ENCODE results near the gene TRIM68. TPM values are rescaled to one million over a fixed set of nuclear protein-coding genes. Genes with fewer than 3 reads are reported as not detected.

The TRIM68 gene
- polyA plus RNA-seq, 1 experiment, result 6.4 TPM

DNA sequence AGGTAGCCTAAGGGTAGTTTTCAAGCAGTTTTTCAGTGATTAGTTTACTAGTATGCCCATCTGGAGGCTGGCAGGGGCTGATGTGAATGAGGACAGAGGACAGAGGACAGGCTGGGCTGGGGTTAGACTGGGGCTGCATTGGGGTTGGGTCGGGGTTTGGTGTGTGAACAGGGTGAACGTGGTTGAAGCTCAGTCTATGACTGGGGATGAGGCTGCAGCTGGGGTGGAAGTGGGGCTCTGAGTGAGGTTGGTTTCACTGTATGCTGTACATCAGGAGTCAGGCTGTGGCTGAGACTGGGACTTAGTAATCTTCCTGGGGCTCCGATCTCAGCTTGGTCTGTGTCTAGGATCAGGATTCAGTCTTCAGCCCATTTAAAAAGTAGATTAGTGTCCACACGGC lies 36.2 kb upstream of the TRIM68 start:
- Histone ChIP-seq H3K27ac (ENCODE audit: low read depth, low read length) (no peak overlapping the region), H3K9me3 (ENCODE audit: control insufficient read depth, insufficient read depth, low read length) (no peaks in the 10 kb centered on the region), H3K27me3 (ENCODE audit: control insufficient read depth, insufficient read depth, low read length) (no peaks in the 10 kb centered on the region), H3K4me3 (ENCODE audit: low read depth, low read length) (no peak overlapping the region)
- ChIA-PET CTCF (interaction anchor here (6.6 kb wide), 1 partner anchor 7 kb away, joined by 46 read pairs; the partner anchor contains the start of gene OR51D1), POLR2A (no interaction called here)
- DNase-seq (ENCODE audit: low read depth, low spot score), result no peak
- TF ChIP-seq, protein P1, sequence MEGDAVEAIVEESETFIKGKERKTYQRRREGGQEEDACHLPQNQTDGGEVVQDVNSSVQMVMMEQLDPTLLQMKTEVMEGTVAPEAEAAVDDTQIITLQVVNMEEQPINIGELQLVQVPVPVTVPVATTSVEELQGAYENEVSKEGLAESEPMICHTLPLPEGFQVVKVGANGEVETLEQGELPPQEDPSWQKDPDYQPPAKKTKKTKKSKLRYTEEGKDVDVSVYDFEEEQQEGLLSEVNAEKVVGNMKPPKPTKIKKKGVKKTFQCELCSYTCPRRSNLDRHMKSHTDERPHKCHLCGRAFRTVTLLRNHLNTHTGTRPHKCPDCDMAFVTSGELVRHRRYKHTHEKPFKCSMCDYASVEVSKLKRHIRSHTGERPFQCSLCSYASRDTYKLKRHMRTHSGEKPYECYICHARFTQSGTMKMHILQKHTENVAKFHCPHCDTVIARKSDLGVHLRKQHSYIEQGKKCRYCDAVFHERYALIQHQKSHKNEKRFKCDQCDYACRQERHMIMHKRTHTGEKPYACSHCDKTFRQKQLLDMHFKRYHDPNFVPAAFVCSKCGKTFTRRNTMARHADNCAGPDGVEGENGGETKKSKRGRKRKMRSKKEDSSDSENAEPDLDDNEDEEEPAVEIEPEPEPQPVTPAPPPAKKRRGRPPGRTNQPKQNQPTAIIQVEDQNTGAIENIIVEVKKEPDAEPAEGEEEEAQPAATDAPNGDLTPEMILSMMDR (IDR thresholded peaks at IDR 0.05; ENCODE audit: low read depth, low read length), result no peak

DNA sequence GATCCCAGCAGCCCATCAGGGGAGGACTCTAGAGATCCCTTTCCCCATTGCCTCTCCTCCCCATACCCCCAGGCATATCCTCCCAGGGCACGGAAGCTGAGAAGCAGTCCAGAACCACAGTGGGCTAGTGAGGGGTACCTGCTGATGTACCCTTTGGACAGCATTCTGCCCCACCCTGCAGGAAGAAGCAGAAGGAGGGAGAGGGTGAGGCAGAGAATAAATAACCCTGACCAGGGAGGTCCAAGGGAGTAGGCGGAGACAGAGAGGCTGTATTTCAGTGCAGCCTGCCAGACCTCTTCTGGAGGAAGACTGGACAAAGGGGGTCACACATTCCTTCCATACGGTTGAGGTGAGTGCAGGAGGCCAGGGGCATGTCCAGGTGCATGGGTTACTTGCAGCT lies 35.7 kb upstream of the TRIM68 start, which contains the start of gene OR51E1:
OR51E1 (plus strand) TSS at position 301 of the 400 bp plus-strand sequence. CDS start 8,545 bp downstream, outside the sequence.
- H3K27me3 ChIP-seq (ENCODE audit: control insufficient read depth, insufficient read depth, low read length), result no peaks in the 10 kb centered on the region
- CTCF ChIA-PET, result no interaction called here
- TF ChIP-seq, protein P1 (IDR thresholded peaks at IDR 0.05; ENCODE audit: low read depth, low read length), result no peak
- no peak for DNase-seq (ENCODE audit: low read depth, low spot score)
- H3K9me3 ChIP-seq (ENCODE audit: control insufficient read depth, insufficient read depth, low read length), result no peaks in the 10 kb centered on the region
- POLR2A ChIA-PET, result no interaction called here
- no peak within 1 kb of the TSS for H3K4me3 ChIP-seq (ENCODE audit: low read depth, low read length)
- H3K27ac ChIP-seq (ENCODE audit: low read depth, low read length), result no peak within 1 kb of the TSS

DNA sequence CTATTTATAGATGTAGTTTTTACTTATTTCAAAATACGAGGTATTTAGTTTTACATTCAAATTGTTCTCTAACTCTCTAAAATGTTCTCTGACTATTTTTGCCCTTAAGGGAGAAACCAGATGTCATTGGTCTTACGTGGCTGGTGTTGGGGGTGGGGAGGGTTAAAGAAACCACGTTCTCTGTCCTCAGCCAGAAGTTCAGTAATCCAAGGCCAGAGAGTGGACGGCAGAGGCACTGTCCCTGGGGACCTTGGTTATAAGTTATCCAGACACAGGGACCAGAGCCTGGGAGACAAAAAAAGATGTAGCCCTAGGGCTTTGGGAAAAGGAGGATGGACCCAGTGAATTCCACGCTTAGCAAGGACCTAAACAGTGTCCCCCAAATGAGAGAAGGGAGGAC lies 35.0 kb upstream of the TRIM68 start:
- Histone ChIP-seq H3K27me3 (ENCODE audit: control insufficient read depth, insufficient read depth, low read length) (no peaks in the 10 kb centered on the region), H3K4me3 (ENCODE audit: low read depth, low read length) (no peak overlapping the region), H3K27ac (ENCODE audit: low read depth, low read length) (no peak overlapping the region), H3K9me3 (ENCODE audit: control insufficient read depth, insufficient read depth, low read length) (no peaks in the 10 kb centered on the region)
- CTCF ChIA-PET, result interaction anchor here (0.7 kb wide), 1 partner anchor 183 kb away, joined by 3 read pairs; no protein-coding TSS in a partner anchor
- DNase-seq (ENCODE audit: low read depth, low spot score), result no peak
- TF ChIP-seq, protein P1 (IDR thresholded peaks at IDR 0.05; ENCODE audit: low read depth, low read length), result no peak
- POLR2A ChIA-PET, result no interaction called here

DNA sequence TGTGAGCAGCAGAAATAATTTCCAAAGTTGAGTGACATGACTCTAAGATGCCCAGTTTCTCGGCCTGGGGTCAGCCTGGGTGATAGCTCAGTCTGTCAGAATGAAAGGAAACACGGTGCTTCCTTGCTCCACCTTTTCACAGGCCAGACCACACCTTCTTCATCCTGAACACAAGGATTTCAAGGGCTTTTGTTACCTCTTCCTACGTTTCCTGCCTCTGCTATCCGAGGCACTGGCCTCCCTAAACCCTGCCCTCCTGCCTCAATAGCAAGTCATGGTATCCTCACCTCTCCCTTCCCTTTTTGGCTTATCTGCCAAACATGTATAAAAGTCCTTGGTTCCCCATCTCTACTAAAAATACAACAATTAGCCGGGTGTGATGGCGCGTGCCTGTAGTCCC lies 34.0 kb upstream of the TRIM68 start:
- TF ChIP-seq, protein P1 (IDR thresholded peaks at IDR 0.05; ENCODE audit: low read depth, low read length), result no peak
- Histone ChIP-seq H3K27me3 (ENCODE audit: control insufficient read depth, insufficient read depth, low read length) (no peaks in the 10 kb centered on the region), H3K27ac (ENCODE audit: low read depth, low read length) (no peak overlapping the region), H3K4me3 (ENCODE audit: low read depth, low read length) (no peak overlapping the region), H3K9me3 (ENCODE audit: control insufficient read depth, insufficient read depth, low read length) (no peaks in the 10 kb centered on the region)
- ChIA-PET CTCF (no interaction called here), POLR2A (no interaction called here)
- DNase-seq (ENCODE audit: low read depth, low spot score), result no peak

DNA sequence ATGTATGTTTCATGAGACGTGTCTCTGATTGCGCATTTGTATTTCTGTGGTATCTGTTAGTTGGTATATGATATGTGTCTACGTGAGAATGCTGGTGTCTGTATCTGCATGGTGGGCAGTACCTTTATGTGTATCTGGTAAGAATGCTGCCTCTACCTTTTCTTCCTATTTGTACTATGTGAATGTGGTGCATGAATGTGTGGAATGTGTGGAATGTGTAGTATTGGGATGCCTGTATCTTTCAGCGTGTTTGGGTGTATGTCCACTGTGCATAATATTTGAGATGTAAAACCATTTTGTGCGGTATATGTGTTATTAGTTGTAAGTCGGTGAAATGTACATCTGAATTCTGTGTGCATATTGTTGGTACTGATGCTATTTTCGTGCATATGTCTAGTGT lies 33.5 kb upstream of the TRIM68 start:
- H3K27me3 ChIP-seq (ENCODE audit: control insufficient read depth, insufficient read depth, low read length), result no peaks in the 10 kb centered on the region
- TF ChIP-seq, protein P1 (IDR thresholded peaks at IDR 0.05; ENCODE audit: low read depth, low read length), result no peak
- no peak overlapping the region for H3K27ac ChIP-seq (ENCODE audit: low read depth, low read length)
- ChIA-PET POLR2A (no interaction called here), CTCF (no interaction called here)
- H3K9me3 ChIP-seq (ENCODE audit: control insufficient read depth, insufficient read depth, low read length), result no peaks in the 10 kb centered on the region
- DNase-seq (ENCODE audit: low read depth, low spot score), result no peak
- H3K4me3 ChIP-seq (ENCODE audit: low read depth, low read length), result no peak overlapping the region

Data from AG04450 (cell line).